Hematopoietic multipotent progenitor cell treated with erythropoietin and hydrocortisone succinate and interleukin-3 and kit ligand, for 4 days (in vitro differentiated cells): ENCODE data around the gene LRRN4CL.
A peak's percentile ranks its signal among the peaks of the same experiment; 100 is the strongest.

Source experiments
- DNase-seq: peaks from one replicate; pipeline ENCODE4 v3.0.0-alpha.2; 2015

LRRN4CL gene

GRCh38 chr11:62645946-62646824, 43.1 kb downstream of the LRRN4CL start, which contains the start of gene GANAB:
Gene GANAB (minus strand): TSS chr11:62646613. CDS start chr11:62646599, 14 bp downstream.
- peak; percentile 100 for DNase-seq

- peak; percentile 43 for DNase-seq
These were observed 43.7 kb downstream of the LRRN4CL start for GRCh38 chr11:62645671-62645945.

- no peak for DNase-seq
These were observed 45.1 kb downstream of the LRRN4CL start for GRCh38 chr11:62644220-62644619.
